Naive thymus-derived CD8-positive, alpha-beta T cell (primary cell): ENCODE data around the gene PEDS1. TPM values are rescaled to one million over a fixed set of nuclear protein-coding genes. Genes with fewer than 3 reads are reported as not detected.
A peak's percentile ranks its signal among the peaks of the same experiment; 100 is the strongest.
"Not testable (repeated sequence)": the region's sequence is repeated elsewhere in the genome, so short reads cannot be mapped to it uniquely, and the experiment has no call there.

Source experiments
- ATAC-seq, 2 donors: fragments of 150-1000 bp; cut with Tn5 transposase in 1 of 2; sonication (Bioruptor Pico), chemical (Tn5 transposase) in 1 of 2; 1 replicate in 1 of 2; 2 replicates in 1 of 2; pipeline ENCODE4 v1.10.0; 2021; ENCODE audit warnings: mild to moderate bottlenecking in 2 of 2, moderate library complexity in 2 of 2
- POLR2A ChIA-PET: fragments of 350-600 bp; sonication (Branson Sonifier 250); formaldehyde crosslinking; loops from one replicate; lab custom pipeline; 2021; ENCODE audit warnings: antibody characterized with exemption; lab: Charles Lee
- DNase-seq, 10 donors: peaks; one replicate each; pipeline versions ENCODE4 v3.0.0 to v3.0.0-alpha.2; 2020 to 2022
- H3K27ac Mint-ChIP-seq, 10 donors: one replicate each; pipeline ENCODE4 v1.8.0; 2020 to 2022; ENCODE audit warnings: mild to moderate bottlenecking in 10 of 10, mixed read lengths in 10 of 10, moderate library complexity in 4 of 10, inconsistent platforms in 1 of 10
- H3K27me3 Mint-ChIP-seq, 5 donors: one replicate each; pipeline ENCODE4 v1.8.0; 2021 to 2022; ENCODE audit warnings: mixed read lengths in 5 of 5
- H3K36me3 Mint-ChIP-seq, 3 donors: one replicate each; pipeline ENCODE4 v1.8.0; 2020 to 2022; ENCODE audit warnings: mixed read lengths in 3 of 3, mild to moderate bottlenecking in 2 of 3, inconsistent platforms in 1 of 3
- H3K4me1 Mint-ChIP-seq, 4 donors: one replicate each; pipeline ENCODE4 v1.8.0; 2021 to 2022; ENCODE audit warnings: mixed read lengths in 4 of 4
- H3K4me3 Mint-ChIP-seq, 10 donors: one replicate each; pipeline ENCODE4 v1.8.0; 2020 to 2022; ENCODE audit warnings: mild to moderate bottlenecking in 10 of 10, mixed read lengths in 10 of 10, moderate library complexity in 6 of 10, inconsistent platforms in 1 of 10
- H3K9me3 Mint-ChIP-seq, 9 donors: one replicate each; pipeline ENCODE4 v1.8.0; 2020 to 2022; ENCODE audit warnings: mixed read lengths in 9 of 9, mild to moderate bottlenecking in 3 of 9, inconsistent platforms in 1 of 9, moderate library complexity in 1 of 9
- polyA plus RNA-seq, 3 donors: library from polyadenylated mRNA; unstranded; fragments of 300-500 nt; fragmentation: Illumina TruSeq; gene quantifications; one replicate each; pipeline ENCODE4 v1.2.3, GENCODE V29; 2021
- total RNA-seq, 8 experiments: library from RNA in 2 of 8; stranded (reverse) in 2 of 8; gene quantifications; one replicate each; pipeline ENCODE4 v1.2.3 and lab custom pipeline; 2021 to 2026

Gene PEDS1
- total and polyA plus RNA-seq, 5 experiments from 2014 or later, result 13.0 to 30.2 (median 15.8) TPM

- H3K27ac Mint-ChIP-seq, result peak overlapping the region in 1 of 10 donors; percentile 3
- H3K4me3 Mint-ChIP-seq, result peak overlapping the region in 7 of 10 donors; percentile 7 to 74 (median 42)
- H3K36me3 Mint-ChIP-seq, result peaks cover 0 to 2% (median 0%) of the 10 kb centered on the region in 3 donors
- DNase-seq (peak in 1 of 10 donors; percentile 14), ATAC-seq (peak; percentile 53 to 69)
- POLR2A ChIA-PET, result interaction anchor here (1.3 to 1.9 kb wide), 2 partner anchors 50 to 52 kb away, joined by 4 to 8 read pairs; no protein-coding TSS in a partner anchor
- peaks cover 0 to 4% (median 0%) of the 10 kb centered on the region in 9 donors for H3K9me3 Mint-ChIP-seq
- H3K27me3 Mint-ChIP-seq, result peaks cover 4 to 28% (median 15%) of the 10 kb centered on the region in 5 donors
- H3K4me1 Mint-ChIP-seq, result peaks cover 5 to 11% (median 7%) of the 10 kb centered on the region in 4 donors
Measured at GRCh38 chr20:50172347-50173013, 19.0 kb upstream of the PEDS1 start.

- POLR2A ChIA-PET, result interaction anchor here (1.5 to 2.9 kb wide), 3 partner anchors 17 to 54 kb away, joined by 6 to 15 read pairs (median 8); partner anchors contain the start of gene PEDS1
- no peak overlapping the region for H3K27ac Mint-ChIP-seq
- DNase-seq (no peak), ATAC-seq (no peak)
- peaks cover 12 to 19% (median 15%) of the 10 kb centered on the region in 4 donors for H3K4me1 Mint-ChIP-seq
- no peak overlapping the region for H3K4me3 Mint-ChIP-seq
- H3K27me3 Mint-ChIP-seq, result peaks cover 5 to 28% (median 16%) of the 10 kb centered on the region in 5 donors
- peaks cover 0 to 4% (median 0%) of the 10 kb centered on the region in 9 donors for H3K9me3 Mint-ChIP-seq
- peaks cover 0 to 2% (median 0%) of the 10 kb centered on the region in 3 donors for H3K36me3 Mint-ChIP-seq
Measured at GRCh38 chr20:50170549-50171220, 17.2 kb upstream of the PEDS1 start.

DNA sequence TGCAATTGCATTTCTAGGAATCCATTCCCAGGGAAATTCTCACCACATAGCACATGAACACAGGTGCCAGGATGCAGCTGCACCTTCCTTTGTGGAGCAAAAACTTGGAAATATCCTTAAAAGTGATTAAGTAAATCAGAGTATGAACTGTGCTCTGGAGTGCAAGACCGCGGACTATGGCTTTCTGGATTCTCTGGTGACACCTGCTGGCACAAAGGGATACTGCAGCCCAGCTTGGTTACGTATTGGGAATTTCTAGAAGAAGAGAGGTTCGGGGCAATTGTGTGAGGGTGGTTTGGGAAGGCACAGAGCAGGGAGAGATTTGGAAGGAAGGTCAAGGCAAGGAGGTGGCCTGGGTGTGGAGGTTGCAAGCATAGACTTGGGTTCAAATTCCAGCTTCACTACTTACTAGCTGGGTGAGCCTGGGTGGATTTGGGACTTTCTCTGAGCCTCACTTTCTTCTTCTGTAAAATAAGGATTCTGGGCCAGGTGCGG lies 15.9 kb upstream of the PEDS1 start:
- H3K27me3 Mint-ChIP-seq, result peaks cover 5 to 28% (median 16%) of the 10 kb centered on the region in 5 donors
- H3K4me1 Mint-ChIP-seq, result peaks cover 12 to 21% (median 17%) of the 10 kb centered on the region in 4 donors
- peaks cover 0 to 2% (median 0%) of the 10 kb centered on the region in 3 donors for H3K36me3 Mint-ChIP-seq
- POLR2A ChIA-PET, result interaction anchor here (0.5 to 2.9 kb wide), 7 partner anchors 14 to 561 kb away, joined by 3 to 27 read pairs (median 4); partner anchors contain the start of gene PEDS1
- H3K4me3 Mint-ChIP-seq, result no peak overlapping the region
- ATAC-seq (peak; percentile 80 to 84), DNase-seq (peak; percentile 67 to 87 (median 78))
- H3K27ac Mint-ChIP-seq, result no peak overlapping the region
- peaks cover 0 to 4% (median 0%) of the 10 kb centered on the region in 9 donors for H3K9me3 Mint-ChIP-seq

- peak overlapping the region in 2 of 10 donors; percentile 37 to 54 for H3K27ac Mint-ChIP-seq
- H3K36me3 Mint-ChIP-seq, result peaks cover 0 to 2% (median 0%) of the 10 kb centered on the region in 3 donors
- H3K27me3 Mint-ChIP-seq, result peaks cover 5 to 8% (median 7%) of the 10 kb centered on the region in 5 donors
- peaks cover 12 to 16% (median 14%) of the 10 kb centered on the region in 4 donors for H3K4me1 Mint-ChIP-seq
- POLR2A ChIA-PET, result interaction anchor here (0.7 to 1.7 kb wide), 4 partner anchors 12 to 164 kb away, joined by 3 to 6 read pairs (median 4); partner anchors contain the start of gene PEDS1
- H3K4me3 Mint-ChIP-seq, result peak overlapping the region; percentile 9 to 74 (median 46)
- H3K9me3 Mint-ChIP-seq, result peaks cover 0 to 4% (median 0%) of the 10 kb centered on the region in 9 donors
- DNase-seq (peak in 7 of 10 donors; percentile 21 to 73 (median 34)), ATAC-seq (peak; percentile 57 to 85)
Measured at GRCh38 chr20:50165684-50166554, 12.4 kb upstream of the PEDS1 start.

- H3K9me3 Mint-ChIP-seq, result no peaks in the 10 kb centered on the region
- POLR2A ChIA-PET, result no interaction called here
- no peak overlapping the region for H3K4me3 Mint-ChIP-seq
- ATAC-seq (no peak), DNase-seq (no peak)
- H3K4me1 Mint-ChIP-seq, result peaks cover 7 to 10% (median 10%) of the 10 kb centered on the region in 4 donors
- H3K27me3 Mint-ChIP-seq, result peaks cover 0 to 2% (median 0%) of the 10 kb centered on the region in 5 donors
- H3K27ac Mint-ChIP-seq, result no peak overlapping the region
- H3K36me3 Mint-ChIP-seq, result no peaks in the 10 kb centered on the region
Measured at GRCh38 chr20:50163570-50164317, 10.2 kb upstream of the PEDS1 start.

DNA sequence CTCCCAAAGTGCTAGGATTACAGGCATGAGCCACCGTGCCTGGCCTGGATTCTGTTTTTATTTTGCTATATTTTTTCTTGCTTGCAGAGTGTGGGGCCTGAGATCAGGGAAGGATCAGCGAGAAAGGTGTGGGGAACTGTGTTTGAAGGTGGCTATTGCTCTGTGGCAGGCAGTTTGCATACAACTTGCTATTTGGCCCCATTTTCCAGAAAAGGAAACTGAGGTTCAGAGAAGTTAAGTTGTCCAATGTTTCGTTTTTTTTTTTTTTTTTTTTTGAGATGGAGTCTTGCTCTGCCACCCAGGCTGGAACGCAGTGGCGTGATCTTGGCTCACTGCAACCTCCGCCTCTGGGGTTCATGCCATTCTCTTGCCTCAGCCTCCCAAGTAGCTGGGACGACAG lies 8.0 kb upstream of the PEDS1 start:
- H3K9me3 Mint-ChIP-seq, ATAC-seq, H3K27ac Mint-ChIP-seq: not testable (repeated sequence)

GRCh38 chr20:50153153-50153499 lies 397 bp downstream of the PEDS1 start:
- peak in 1 of 10 donors; percentile 22 for DNase-seq
- peak overlapping the region; percentile 73 to 97 (median 91) for H3K27ac Mint-ChIP-seq
- POLR2A ChIA-PET, result interaction anchor here (0.5 to 4.0 kb wide), 18 partner anchors 8 to 1398 kb away, joined by 3 to 35 read pairs (median 6); partner anchors contain the start of genes CEBPB, RNF114, SNAI1 and UBE2V1
- no peaks in the 10 kb centered on the region for H3K27me3 Mint-ChIP-seq
- ATAC-seq, result peak; percentile 1 to 2
- peak overlapping the region; percentile 79 to 94 (median 84) for H3K4me3 Mint-ChIP-seq
- H3K36me3 Mint-ChIP-seq, result peaks cover 0 to 15% (median 0%) of the 10 kb centered on the region in 3 donors
- H3K9me3 Mint-ChIP-seq, result no peaks in the 10 kb centered on the region
- H3K4me1 Mint-ChIP-seq, result peaks cover 34 to 58% (median 54%) of the 10 kb centered on the region in 4 donors

More for the DNA sequence above, 8.0 kb upstream of the PEDS1 start:
- not testable (repeated sequence) for H3K27me3 Mint-ChIP-seq, H3K36me3 Mint-ChIP-seq, DNase-seq, H3K4me3 Mint-ChIP-seq
- H3K4me1 Mint-ChIP-seq, result peaks cover 7 to 10% (median 9%) of the 10 kb centered on the region in 4 donors
- POLR2A ChIA-PET, result interaction anchor here (1.1 kb wide), 1 partner anchor 9 kb away, joined by 3 read pairs; the partner anchor contains the start of gene PEDS1

DNA sequence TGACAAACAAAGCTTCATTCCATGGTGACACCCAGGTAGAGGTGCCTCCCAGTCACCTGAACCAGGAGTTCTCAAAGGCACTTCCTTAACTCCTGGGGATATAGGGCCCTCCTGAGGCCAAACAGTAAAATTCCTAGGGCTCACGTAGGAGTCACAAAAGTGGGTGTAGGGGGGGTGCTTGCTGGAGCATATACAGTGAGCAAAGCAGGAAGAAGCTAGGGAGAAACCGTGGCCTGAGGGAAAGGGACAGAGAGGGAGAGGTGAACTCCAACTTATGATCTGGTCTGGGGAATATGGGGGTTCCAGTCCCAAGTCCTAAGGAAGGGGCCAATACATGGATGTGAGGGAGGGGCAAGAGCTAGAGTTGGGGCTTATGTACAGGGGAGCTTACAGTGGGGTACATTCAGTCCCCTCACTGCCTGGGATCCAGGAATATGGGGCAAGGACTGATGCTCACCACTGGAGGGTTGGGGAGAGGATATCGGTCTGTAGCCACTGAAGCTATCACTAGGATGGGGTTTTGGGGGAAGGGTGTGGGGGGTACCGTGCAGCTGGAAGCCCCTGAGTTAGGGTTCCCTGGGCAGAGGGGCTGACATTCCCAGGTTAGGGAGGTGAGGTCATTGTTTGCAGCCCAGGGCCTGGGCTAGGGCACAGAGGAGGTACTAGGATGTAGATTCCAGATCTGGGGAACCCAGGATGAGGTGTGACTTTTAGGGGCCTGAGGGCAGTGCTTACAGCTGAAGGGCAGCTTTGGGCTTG lies 950 bp downstream of the PEDS1 start:
- DNase-seq (no peak), ATAC-seq (no peak)
- Mint-ChIP-seq H3K27me3 (no peaks in the 10 kb centered on the region), H3K27ac (peak overlapping the region; percentile 73 to 97 (median 91)), H3K4me3 (peak overlapping the region; percentile 79 to 94 (median 84)), H3K4me1 (peaks cover 36 to 63% (median 60%) of the 10 kb centered on the region in 4 donors), H3K9me3 (no peaks in the 10 kb centered on the region), H3K36me3 (peaks cover 0 to 15% (median 0%) of the 10 kb centered on the region in 3 donors)
- POLR2A ChIA-PET, result interaction anchor here (0.6 to 4.0 kb wide), 15 partner anchors 8 to 1399 kb away, joined by 3 to 35 read pairs (median 6); partner anchors contain the start of genes CEBPB, RNF114 and UBE2V1

DNA sequence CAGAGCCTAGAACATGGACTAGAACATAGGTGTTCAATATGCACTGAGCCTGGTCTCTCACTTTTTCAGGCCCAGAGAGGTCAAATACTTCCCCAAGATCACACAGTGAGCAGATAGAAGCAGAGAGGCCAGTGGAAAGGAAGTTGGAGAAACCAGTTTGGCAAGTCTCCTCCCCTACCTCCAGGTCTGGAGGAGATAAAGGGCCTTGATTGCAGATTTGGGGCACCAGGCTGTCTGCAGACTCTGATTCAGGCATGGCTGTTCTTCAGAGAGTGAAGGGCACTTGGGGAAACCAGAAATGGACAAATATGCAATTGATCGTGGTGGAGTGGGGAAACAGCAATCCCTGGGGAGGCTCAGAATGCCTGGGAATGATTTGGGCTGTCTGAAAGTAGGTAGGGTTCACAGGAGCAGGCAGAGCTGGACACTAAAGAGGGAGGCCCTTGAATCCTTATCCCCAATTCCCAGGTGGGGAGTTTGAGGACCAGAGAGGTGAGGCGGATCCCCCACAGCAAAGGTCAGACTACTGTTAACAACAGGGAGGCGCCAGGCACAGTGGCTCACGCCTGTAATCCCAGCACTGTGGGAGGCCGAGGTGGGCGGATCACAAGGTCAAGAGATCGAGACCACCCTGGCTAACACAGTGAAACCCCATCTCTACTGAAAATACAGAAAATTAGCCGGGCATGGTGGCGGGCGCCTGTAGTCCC lies 2.3 kb downstream of the PEDS1 start:
- Mint-ChIP-seq H3K27me3 (no peaks in the 10 kb centered on the region), H3K36me3 (peaks cover 0 to 15% (median 0%) of the 10 kb centered on the region in 3 donors), H3K27ac (peak overlapping the region; percentile 77 to 98 (median 91)), H3K9me3 (no peaks in the 10 kb centered on the region), H3K4me1 (peaks cover 42 to 77% (median 74%) of the 10 kb centered on the region in 4 donors), H3K4me3 (peak overlapping the region; percentile 32 to 86 (median 80))
- DNase-seq, result no peak
- POLR2A ChIA-PET, result interaction anchor here (4.0 kb wide), 1 partner anchor 39 kb away, joined by 33 read pairs; the partner anchor contains the start of gene UBE2V1
- ATAC-seq, result no peak
